ENCODE measurements around the gene EIF2AK3.

GRCh38 chr2:88521445-88522073 is 105.7 kb downstream of the EIF2AK3 start:
- TF ChIP-seq POLR2AphosphoS5 (IDR thresholded peaks at IDR 0.05; ENCODE audit: borderline replicate concordance, low read depth, low read length) (no peak), EZH2 (IDR thresholded peaks at IDR 0.05) (no peak), FOXP2 (optimal IDR thresholded peaks at IDR 0.05; ENCODE audit: control extremely low read depth, extremely low read length, insufficient read depth) (no peak)

All from SK-N-MC (cell line).